ENCODE measurements around the gene SPATS2. TPM values are rescaled to one million over a fixed set of nuclear protein-coding genes. Genes with fewer than 3 reads are reported as not detected.
A peak's percentile ranks its signal among the peaks of the same experiment; 100 is the strongest.

The SPATS2 gene
- total RNA-seq, 1 donor from 2014 or later, result 14.8 TPM

DNA sequence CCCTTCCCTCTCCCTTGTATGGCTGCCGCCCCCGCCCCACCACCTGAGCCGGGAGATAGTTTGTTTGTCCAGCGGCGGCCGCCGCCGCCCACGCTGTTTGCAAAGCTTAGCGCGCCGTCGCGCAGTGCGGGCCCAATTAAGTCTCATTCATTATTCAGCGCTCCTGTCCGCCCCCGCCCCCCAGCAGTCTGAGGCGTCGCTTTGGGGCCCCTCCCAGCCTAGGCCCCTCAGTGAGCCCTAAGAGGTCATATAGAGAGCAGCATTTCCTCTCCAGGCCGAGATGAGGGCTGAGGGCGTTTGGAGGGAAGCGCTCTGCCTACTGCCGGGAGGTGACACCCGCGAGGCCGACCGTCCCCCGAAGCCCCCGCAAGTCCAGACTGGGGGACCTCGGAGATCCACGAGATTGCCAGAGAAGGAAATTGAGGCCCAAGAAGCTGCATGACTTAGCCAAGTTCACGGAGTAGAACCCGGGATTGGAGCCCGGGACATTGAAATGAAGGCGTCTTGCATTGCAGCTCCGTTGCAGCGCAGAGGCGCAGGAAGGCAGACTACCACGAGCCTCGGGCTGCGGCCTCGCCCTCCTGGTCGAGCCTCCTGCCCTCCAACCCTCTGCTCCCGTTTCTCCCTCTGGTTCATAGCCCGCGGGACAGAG is 20.5 kb upstream of the SPATS2 start, which contains the start of gene DNAJC22:
TSS of gene DNAJC22 (plus strand) at position 230 of the 652 bp plus-strand sequence. CDS start 1,985 bp downstream, outside the sequence.
- intact Hi-C loops (cut with DNase I), result no loop called here
- DNase-seq (ENCODE audit: low spot score) (no peak), ATAC-seq (no peak)

DNA sequence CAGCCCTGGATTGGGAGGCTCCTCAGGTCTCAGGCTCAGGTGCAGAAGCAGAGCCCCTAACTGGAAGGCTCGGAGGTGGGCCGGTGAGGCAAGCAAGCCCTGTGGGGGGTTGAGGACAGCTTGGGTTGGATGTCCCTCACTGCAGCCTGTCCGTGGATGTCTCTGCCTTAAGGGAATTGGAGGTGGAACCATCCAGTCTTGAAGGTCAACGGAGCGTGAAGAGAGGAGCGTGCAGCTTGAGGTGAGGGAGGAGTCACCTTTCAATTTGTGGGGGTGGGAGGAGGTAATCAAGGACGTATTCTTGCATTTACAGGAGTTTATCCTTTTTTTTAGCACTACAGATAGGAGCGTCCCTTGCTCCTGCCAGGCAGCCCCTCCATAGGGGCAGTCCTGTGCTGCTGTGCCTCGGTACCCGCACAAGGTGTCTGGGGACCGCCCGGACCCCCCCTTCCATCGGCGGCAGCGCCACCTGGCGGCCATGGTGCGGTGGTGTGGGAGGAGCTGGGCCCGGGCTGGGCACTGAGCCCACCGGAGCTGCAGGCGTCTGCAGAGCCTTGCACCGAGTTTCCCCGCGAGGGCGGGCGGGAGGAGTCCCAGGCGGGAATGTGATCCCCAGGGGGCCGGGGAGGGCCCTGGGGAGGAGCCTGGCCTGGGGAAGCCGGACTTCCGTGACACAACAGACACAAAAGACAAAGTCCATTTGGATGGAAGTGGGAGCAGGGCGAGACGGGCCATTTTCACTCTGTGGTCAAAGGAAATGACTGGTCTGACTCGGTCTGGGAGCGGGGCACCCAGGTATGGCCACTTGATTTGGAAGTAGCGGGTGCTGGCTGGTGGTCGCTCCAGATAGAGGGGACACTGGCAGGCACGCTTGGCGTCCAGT is 19.7 kb upstream of the SPATS2 start:
- ATAC-seq (peak; percentile 82), DNase-seq (ENCODE audit: low spot score) (no peak)
- intact Hi-C loops (cut with DNase I), result no loop called here

DNA sequence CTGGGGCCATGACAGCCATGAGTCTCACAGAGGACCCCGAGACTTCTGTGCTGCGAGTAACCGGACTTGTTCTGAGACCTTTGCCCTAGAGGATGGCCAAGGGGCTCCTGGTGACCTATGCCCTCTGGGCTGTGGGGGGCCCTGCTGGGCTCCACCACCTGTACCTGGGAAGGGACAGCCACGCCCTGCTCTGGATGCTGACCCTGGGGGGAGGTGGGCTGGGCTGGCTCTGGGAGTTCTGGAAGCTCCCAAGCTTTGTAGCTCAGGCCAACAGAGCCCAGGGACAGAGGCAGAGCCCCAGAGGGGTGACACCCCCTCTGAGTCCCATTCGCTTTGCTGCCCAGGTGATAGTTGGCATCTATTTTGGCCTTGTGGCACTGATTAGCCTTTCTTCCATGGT is 18.5 kb upstream of the SPATS2 start:
- no peak for ATAC-seq

DNA sequence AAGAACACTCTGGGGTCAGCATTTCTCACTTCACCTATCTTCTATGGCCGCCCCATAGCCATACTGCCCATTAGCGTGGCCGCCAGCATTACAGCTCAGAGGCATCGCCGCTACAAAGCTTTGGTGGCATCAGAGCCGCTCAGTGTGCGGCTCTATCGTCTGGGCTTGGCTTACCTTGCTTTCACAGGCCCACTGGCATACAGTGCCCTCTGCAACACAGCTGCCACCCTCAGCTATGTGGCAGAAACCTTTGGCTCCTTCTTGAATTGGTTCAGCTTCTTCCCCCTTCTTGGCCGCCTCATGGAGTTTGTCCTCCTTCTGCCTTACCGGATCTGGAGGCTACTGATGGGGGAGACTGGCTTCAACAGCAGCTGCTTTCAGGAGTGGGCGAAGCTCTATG is 18.0 kb upstream of the SPATS2 start:
- no peak for DNase-seq (ENCODE audit: low spot score)
- no peak for ATAC-seq
- intact Hi-C loops (cut with DNase I), result no loop called here

More for the DNA sequence above, 18.5 kb upstream of the SPATS2 start:
- intact Hi-C loops (cut with DNase I), result no loop called here
- no peak for DNase-seq (ENCODE audit: low spot score)

DNA sequence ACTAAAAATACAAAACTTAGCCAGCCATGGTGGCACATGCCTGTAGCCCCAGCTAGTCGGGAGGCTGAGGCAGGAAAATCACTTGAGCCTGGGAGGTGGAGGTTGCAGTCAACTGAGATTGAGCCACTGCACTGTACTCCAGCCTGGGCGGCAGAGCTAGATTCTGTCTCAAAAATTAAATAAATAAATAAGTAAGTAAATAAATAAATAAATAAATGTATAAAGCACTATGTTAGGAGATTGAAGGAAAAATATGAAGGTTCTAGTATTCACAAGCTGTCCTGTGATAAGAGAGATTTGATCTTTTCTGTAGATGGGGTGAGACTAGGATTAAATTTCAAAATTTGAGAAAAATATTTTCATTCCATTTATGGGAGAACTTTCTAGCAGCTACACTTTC is 14.9 kb upstream of the SPATS2 start:
- ATAC-seq (no peak), DNase-seq (ENCODE audit: low spot score) (no peak)
- intact Hi-C loops (cut with DNase I), result no loop called here

DNA sequence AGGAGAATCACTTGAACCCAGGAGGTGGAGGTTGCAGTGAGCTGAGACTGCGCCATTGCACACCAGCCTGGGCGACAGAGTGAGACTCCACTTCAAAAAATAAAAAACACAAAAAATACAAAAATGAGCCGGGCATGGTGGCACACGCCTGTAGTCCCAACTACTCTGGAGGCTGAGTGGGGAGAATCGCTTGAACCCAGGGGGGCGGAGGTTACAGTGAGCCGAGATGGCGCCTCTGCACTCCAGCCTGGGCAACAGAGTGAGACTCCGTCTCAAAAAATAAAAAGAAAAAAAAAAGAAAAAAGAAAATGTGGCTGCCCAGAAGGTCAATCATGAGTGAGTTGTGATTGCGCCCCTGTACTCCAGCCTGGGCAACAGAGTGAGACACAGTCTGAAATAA is 11.3 kb upstream of the SPATS2 start:
- intact Hi-C loops (cut with DNase I), result no loop called here
- DNase-seq (ENCODE audit: low spot score) (no peak), ATAC-seq (no peak)

DNA sequence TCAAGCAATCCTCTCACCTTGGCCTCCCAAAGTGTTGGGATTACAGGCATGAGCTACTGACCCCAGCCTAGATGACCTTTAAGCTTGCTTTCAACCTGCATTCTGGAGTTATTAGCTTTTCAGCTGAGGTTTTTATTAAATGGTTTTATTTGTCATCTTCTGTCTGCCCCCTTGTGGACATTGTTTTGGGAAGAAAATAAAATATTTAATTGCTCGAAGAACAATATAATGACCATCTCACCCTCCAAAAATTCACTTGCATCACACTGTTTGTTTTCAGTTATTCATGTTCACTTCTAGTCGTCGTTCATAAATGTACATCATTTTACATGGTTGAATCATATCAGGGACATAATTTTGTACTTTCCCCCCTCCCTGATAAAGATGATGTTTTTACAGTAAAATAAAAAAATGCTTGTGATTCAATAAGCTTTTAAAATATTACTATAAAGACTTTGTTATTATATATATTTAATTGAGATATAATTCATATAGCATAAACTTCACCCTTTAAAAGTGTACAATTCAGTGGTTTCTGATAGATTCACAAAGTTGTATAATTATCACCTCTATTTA is 10.1 kb upstream of the SPATS2 start:
- DNase-seq (ENCODE audit: low spot score), result no peak
- intact Hi-C loops (cut with DNase I), result no loop called here
- ATAC-seq, result no peak

DNA sequence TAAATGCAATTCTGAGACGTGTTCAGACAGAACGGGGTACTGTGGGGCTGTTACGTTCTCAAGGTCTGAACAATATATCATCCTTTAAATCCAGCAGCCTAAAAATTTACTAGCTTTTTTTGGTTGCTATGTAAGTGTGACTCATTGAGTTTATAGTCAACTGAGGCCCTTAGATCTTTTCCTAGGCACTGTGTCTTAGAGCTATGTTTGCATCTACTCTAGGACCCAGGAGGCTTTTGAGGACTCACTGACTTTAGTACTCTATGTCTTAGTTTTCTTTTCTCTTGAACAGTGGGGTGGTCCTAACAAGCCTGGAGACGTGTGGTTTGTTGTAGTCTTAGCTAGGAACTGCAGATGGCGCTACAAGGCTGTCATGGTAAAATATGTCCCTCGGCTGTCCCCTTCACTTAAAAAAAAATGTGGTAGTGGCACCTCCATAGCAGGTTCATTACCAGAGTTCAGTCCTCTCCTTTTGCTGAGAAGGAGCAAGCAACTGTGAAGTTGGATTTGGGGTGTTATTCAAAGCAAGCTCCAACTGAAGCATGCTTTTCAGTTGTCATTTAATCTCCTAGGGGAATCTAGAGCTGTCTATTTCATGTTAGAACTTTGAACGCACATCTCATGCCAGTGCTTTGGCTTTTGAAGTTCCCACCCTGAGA is 8.7 kb upstream of the SPATS2 start:
- intact Hi-C loops (cut with DNase I), result no loop called here
- ATAC-seq (peak; percentile 82), DNase-seq (ENCODE audit: low spot score) (no peak)

DNA sequence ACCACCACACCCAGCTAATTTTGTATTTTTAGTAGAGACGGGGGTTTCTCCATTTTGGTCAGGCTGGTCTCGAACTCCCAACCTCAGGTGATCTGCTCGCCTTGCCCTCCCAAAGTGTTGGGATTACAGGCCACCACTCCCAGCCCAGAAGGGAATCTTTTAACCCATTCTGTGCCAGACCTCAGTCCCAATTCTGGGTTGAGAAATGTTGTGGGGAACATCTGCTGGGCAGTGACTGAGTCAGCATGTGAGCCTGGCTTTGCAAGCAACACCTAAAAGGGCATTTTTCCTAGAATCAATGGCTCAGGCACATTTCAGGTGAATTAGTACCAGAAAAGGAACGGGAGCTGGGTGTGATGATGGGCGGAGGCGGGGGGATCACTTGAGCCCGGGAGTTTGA is 7.6 kb upstream of the SPATS2 start:
- ATAC-seq (no peak), DNase-seq (ENCODE audit: low spot score) (no peak)
- intact Hi-C loops (cut with DNase I), result loop anchor here (2.0 kb wide), 1 partner anchor 153 kb away; no protein-coding TSS in a partner anchor

DNA sequence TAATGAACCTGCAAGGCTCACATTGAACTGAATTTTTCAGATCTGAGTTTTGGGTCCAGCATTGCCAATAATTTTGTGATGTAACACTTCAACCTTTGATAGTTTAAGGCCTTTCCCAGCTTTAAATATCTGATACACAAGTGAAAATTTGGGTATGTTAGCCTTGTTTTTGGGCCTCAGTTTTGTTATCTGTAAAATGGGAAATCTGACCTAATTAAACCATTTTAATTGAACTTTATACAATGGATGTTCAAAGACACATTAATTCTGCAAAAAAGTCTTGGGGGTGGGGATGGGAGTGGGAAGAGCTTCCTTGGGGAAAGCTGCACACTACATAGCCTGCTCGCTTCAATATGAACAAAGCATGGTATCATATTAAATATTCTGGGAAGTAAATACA is 5.2 kb upstream of the SPATS2 start:
- intact Hi-C loops (cut with DNase I), result no loop called here
- DNase-seq (ENCODE audit: low spot score) (no peak), ATAC-seq (no peak)

DNA sequence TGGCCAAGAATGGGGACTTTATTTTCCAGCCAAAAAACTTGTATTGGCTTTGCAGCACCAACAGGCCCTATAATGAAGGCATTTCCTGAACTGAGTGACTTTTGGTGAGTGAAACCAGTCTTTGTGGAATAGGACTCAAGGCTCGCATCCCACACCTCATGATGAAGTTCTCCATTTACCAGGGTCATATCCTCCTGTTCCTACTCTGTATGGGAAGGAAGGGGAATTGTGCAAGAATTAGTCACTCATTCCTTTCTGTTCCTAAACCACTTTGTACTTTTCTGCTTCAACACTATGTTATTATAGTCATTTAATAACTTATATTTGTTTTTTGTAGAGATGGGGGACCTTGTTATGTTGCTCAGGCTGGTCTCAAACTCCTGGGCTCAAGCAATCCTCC is 2.3 kb upstream of the SPATS2 start:
- ATAC-seq (no peak), DNase-seq (ENCODE audit: low spot score) (no peak)
- intact Hi-C loops (cut with DNase I), result no loop called here

DNA sequence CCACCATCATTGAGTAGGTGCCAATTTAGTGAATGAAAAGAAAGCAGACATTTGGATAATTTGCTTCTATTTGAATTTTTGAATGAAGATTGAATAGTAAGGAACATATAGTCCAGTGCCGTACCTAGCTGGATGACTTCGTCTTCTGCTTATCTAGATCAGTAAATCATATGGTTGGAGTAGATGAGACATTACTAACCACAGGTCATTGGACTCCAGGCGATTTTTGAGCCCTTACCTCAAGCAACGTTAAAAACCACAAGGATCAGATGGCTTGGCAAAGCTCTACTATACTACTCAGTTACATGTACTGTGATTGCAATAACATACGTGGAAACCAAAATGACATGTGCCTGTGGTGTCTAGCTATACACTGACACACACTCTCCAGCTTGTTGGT is 1.7 kb upstream of the SPATS2 start:
- intact Hi-C loops (cut with DNase I), result no loop called here
- ATAC-seq (no peak), DNase-seq (ENCODE audit: low spot score) (no peak)

DNA sequence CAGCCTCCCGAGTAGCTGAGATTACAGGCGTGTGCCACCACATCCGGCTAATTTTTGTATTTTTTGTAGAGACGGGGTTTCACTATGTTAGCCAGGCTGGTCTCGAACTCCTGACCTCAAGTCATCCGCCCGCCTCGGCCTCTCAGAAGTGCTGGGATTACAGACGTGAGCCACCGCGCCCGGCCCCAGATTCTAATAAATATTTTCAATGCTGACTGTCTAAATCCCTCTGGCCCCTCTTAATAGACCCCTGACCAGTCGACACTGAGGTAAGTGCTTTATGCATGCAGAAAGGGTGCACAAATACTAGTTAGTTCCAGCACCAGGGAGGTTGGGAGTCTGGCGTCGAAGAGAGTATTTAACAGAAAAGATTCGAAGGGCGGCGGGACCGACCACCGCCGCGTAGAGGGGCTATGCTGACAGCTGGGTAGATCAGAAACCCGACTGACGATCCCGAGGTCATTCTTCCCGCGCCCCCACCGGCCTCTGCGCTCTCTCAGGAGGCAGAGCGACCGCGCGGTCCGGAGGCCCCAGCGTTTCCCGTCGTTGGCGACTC is 1.1 kb upstream of the SPATS2 start:
- peak; percentile 25 for ATAC-seq
- intact Hi-C loops (cut with DNase I), result no loop called here
- DNase-seq (ENCODE audit: low spot score), result no peak

DNA sequence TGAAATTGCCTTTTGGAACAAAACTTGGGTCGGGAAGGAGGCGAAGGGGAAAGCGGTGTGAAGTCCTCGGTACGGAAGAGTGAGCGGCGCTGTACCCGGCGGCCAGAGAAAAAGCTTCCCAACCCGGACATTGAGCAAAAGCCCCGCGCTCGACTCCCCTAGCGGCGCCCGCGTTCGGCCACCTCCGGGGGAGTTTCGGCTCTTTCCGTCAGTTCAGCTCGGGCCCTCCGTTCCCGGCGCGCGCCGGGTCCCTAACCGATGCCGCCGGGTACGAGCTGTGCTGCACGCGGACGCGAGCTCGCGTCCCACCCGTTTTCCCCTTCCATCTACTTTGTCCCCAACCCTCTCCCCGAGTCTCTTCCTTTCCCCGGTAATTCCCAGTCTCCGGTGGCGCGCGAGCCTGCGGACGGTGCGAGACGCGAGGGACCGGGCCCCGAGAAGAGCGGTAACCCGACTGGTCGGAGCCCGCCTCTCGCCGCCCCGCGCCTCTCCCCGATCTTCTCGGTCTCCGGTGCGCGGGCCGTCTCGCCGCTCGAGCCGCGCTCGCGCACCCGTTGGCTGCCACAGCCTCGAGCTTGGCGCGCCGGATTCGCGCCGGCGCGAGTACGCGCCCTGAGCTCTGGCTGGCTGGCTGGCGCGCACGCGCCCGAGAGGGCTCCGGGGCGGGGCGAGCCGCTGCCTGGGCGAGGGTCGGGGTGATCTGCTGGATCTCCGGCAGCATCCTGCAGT is 446 bp upstream of the SPATS2 start:
- DNase-seq (ENCODE audit: low spot score) (peak; percentile 92), ATAC-seq (peak; percentile 94)
- intact Hi-C loops (cut with DNase I), result no loop called here

DNA sequence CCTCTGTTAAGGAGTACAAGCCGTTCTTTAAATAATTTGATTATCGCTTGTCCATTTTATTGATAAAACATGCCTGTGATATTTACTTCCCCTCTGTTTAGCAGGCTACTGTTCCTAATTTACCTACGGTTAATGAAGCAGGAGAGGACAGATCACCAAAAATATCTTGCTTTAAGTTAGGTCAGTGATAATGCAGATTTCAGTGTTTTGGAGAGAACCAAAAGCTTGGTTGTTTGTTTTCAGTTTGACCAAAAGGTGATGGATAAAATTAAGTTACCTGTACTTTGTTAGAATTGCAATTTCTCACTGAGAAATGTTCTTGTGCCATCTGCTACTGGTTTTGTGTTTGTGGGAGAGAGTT is 958 bp downstream of the SPATS2 start:
- no peak for ATAC-seq
- no peak for DNase-seq (ENCODE audit: low spot score)
- intact Hi-C loops (cut with DNase I), result no loop called here

DNA sequence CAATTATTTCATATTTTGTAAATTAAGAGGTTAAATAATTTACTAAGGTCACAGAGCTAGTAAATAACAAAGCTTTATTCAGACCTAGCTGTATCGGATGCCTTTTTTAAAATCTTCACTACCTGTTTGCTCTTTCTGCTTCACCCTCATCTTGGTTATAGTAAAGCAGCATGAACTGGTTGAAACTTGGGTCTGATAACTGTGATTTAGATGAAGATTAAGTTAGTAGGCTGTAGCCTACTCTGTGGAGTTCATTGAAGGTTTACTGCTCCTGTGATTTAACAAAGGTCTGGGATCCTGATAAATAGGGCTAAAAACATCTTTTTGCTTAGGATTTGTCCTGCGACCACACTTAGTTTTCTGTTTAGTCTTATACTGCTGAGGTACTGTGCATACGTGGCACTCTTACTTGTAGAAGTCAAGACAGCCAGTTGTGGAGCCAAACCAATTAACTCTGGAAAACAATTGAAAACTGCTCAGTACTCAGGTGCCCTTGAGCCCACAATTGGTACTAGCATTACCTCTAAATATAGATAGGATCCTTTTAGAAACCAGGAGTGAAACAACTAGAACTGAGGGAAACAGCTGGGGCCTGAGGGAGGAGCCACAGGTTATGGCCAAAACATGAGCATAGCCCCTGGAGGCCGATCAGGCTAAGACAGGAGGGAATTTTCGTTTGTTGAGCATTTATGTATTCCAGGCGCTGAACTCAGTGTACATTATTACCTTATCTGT is 2.3 kb downstream of the SPATS2 start:
- no peak for DNase-seq (ENCODE audit: low spot score)
- ATAC-seq, result no peak
- intact Hi-C loops (cut with DNase I), result no loop called here

DNA sequence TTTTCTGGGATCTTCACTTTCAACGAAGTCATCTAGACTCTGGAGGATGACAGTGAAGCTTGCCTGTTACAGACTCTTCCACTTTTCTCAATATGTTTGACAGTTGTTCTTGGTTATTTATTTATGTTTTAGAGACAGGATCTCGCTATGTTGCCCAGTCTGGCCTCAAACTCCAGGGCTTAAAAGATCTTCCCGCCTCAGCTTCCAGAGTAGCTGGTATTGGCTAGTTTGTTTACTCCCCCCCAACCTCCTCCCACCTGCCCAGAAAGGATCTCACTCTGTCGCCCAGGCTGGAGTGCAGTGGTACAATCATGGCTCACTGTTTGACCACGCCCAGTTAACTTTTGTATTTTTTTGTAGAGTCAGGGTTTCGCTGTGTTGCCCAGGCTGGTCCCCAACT is 3.3 kb downstream of the SPATS2 start:
- ATAC-seq, result no peak
- no peak for DNase-seq (ENCODE audit: low spot score)
- intact Hi-C loops (cut with DNase I), result no loop called here

DNA sequence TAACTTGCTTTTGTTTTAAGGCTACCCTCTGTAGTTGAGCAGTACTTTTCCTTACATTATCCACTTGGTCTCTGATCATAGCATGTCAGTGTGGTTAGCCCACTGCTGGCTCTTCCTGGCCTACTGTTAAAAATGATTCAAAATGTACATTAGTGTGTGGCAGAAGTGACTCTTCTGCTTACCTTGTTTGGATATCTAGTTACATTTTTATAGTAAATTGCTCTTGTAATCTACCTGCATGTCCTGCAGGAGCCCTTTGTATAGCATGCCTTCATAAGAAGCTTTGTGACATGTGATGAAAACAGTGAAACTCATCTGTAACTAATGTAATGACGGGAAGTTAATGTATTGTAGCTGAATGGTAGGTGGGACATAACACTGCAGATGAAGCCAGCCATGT is 8.1 kb downstream of the SPATS2 start:
- ATAC-seq (no peak), DNase-seq (ENCODE audit: low spot score) (no peak)
- intact Hi-C loops (cut with DNase I), result no loop called here
